HG03280 (cell line): ENCODE results near the gene PIM2.

Source experiments
- ATAC-seq: cut with Tn5 transposase; IDR thresholded peaks from one replicate; pipeline ENCODE4 v1.9.1; 2021; ENCODE audit warnings: mild to moderate bottlenecking, moderate library complexity; ENCODE audit not compliant: unreplicated experiment

PIM2 gene

DNA sequence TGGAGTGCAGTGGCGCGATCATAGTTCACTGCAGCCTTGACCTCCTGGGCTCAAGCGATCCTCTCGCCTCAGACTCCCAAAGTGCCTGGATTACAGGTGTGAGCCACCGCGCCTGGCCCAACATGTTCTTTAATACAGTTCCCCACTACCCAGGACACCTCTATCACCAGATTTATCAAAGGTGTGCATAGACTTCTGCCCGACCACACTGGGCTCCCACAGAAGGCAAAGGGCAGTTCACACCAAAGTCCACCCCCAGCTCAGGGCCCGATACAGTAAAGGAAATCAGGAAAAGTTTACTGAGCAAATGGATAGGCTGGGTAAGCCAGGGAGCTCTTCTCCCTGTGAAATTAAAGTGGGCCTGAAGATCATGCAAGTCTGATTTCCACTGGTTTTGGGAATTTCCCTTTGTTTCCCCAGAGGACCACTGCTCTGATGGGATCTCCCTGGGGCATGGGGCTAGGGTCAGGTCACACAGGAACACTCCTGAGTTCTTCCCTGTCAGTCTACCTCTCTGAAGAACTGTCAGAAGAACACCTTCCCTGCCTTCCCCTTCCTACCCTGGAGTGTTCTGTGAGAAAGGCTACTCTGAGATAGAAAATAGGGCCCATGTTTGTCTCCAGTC, 17.7 kb upstream of the PIM2 start:
- ATAC-seq, result no peak

DNA sequence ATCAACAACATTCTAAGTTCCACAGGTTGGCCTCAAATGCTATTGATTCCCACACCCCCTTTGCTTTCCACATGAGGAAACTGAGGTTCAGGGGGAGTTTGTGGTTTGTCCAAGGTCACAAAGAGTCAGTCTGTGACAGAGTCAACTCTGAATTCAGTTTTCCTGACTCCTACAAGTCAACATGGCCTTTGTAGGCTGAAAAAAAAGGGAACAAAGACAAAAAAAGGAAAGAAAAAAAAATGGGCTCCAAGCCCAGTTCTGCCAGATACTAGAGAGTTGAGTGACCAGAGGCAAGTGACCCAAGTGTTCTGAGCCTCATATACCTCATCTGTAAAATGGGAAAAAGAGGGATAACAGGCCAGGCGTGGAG, 16.5 kb upstream of the PIM2 start:
- ATAC-seq, result no peak

DNA sequence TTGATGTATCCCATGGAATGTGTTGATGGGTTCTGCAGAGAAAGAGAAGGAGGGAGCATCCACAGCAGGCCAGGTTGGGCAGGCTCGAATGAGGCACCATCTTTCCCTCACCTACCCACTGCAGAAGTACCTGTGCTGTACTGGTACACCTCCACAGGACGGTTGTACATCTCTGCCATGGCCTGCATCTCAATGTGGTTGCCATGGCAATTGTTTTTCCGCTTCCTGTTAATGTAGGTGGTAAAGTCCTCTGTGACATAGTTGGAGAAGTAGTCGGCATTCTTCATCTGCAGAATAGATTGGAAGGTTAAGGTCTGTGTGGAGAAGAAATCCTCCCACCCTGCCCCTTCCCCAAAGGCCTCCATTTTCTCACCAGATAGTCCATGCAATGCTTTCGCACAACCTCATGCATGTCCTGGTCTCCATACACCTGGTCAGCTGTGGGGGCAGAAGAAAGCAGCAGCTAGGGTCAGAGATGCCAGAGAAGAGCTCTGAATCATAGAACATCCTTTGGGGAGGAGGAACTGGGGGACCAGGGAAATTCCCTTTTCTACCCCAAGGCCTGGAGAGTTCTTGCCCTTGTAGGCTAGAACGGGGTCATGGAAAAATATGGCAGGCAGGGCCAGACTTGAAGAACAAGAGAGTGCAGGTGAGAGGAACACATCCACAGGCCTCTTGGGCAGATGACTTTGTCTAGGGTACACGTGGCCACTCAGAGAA, 15.9 kb upstream of the PIM2 start:
- no peak for ATAC-seq

DNA sequence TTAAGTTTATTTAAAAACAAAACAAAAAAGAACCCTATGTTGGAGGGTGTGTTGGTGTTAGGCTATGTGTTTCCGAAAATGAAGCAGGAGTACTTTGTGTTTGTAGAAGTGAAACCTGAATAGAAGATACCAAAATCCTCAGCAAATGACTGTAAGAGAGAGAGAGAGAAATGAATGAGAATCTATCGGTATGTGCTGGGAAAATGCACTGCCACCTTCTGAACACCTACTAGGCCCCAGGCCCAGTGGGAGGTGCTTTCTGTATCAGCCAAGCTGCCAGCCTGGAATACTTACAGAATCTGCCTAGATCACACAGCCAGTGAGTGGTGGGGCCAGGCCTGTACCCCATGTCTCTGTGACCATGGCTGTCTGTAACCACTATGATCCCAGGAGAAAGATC, 14.9 kb upstream of the PIM2 start:
- ATAC-seq, result no peak

DNA sequence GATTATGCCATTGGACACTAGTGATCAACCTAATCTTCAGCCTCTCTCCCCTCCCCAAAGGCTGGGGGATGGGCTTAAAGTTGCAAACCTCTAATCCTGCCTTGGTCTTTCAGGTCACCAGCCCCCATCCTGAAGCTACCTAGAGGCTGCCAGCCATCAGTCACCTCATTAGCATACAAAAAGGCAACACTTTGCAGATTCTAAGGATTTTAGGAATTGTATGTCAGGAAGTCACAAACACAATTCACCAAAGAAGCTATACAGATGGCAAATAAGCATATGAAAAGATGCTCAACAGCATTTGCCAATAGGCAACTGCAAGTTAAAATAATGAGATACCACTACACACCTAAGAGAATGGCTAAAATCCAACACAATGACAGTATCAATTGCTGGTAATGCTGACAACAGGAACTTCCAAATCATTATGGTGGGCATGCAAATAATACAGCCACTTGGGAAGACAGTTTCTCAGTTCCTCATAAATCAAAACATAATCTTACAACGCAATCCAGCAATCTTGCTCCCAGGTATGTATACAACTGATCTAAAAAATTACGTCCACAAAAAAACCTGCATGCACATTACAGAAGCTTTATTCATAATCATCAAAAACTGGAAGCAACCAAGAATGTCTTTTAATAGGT, 9.0 kb upstream of the PIM2 start:
- ATAC-seq, result no peak

DNA sequence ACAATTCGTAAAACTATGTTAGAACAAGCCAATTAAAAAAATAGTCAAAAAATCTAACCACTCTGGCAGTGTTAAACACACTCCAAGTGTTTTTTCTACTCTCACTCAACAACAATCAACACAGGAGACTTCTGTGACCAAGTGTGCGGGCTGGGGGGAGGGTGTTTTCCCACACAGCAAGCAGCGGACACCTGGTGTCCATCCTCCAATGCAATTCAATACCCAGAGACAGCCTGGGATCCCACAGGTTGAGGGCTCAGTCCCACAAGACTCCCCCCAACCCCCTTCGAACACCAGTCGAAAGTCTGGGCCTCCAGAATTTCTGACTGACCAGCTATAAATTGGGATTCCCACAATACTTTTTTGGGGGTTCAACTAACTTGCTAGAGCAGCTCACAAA, 8.3 kb upstream of the PIM2 start:
- no peak for ATAC-seq

DNA sequence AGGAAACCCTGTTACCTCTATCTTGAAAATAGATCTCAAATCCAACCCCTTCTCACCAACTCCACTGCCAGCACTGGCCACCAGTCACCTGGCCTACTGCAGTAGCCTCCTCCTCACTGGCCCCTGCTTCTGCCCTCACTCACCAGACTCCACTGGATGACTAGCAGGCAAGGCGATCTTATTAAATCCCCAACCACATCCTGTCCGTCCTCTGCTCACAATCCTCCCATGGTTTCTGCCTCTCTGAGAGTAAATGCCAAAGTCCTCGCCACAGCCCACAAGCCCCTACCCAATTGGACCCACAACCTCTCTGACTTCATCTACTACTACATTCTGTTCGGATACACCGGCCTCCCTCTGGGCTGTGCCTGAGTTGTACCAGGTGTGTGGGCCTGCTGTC, 5.4 kb upstream of the PIM2 start:
- ATAC-seq, result no peak

DNA sequence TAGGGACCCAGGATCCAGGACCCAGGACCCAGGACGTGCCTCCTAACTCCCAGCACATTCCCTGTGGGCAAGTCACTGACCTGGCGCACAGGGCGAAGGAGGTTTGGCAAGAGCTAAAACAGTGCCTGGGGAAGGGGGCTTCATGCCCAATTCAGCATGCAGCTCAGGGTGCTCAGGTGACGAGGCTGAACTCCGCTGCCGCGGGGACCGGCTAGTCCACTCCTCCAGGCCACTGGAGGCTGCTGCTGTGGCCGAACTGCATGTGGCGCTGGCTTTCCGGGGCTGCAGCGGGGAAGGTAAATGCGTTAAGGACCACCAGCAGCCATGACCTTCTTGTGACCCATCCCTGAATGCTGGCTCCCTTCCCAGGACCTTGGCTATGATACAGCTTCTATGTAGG, 4.9 kb upstream of the PIM2 start:
- no peak for ATAC-seq

DNA sequence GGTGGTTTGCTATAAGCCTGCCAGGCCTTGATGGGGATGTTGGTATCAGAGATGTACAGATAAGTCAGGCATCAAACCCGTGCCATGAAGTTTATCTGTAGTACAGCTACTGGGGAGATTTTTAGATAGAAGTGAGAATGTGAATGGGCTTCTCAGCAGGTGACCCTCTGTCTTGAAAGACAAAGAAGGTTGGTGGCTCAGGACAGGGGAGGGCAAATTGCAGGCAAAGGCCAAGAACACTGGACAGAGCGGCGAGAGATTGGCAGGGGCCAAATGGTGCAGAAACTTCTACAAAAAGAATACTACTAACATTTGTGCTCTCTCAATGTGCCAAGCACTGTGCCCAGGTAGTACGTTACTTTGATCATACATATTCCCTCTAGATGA, 1.9 kb upstream of the PIM2 start:
- ATAC-seq, result no peak

DNA sequence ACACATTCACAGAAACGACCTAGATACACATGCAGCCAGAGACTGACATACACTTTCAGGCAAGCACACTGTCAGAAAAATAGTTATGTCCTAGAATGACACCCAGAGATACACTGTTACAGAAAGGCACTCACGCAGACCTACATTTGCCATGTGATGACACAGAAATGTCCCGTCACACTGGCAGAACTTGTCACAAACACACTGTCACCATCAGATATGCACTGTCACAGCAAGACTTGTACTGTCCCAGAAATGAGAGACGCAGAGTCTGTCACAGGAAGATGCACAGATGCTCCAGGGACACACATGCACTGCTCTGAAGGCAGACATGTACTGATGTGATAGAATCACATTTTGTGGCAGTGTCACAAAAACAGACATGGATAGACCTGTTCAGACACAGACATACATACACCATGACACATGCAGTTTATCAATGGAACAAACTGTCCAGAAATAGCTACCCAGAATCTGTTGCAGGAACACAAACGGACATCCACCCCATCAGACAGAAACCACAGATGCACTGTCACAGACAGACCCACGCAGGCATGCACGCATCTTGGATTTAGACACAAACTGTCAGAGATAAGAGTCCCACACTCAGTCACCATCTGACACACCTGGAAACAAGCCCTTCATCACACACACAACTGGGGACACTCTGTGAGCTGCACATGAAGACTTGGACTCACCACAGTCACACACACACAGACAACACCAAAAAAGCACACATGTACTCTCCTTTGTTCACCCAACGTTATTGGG, 1.3 kb upstream of the PIM2 start:
- no peak for ATAC-seq

DNA sequence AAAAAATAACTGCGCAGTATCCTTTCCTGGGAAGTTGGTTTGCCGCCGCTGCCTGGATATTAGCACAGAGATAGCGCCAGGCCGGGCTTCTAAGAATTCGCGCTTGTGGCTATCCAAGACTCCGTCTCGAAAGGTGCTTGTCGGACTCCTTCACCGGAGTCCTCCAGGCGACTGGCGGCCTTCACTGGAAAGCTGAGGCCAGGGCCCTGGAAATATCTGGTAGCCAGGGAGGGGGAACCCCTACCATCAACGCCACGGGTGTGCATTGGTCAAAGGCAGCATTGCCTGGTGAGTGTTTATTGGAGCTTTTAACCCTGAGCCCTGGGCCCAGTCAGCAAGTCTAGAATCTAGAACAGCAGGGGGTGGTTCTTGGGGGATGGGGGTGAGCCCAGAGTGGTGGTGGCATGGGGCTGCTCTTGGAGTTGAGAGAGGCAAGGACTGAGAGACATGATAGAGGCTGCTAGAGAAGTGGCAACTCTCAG, 577 bp upstream of the PIM2 start:
- peak; percentile 21 for ATAC-seq

DNA sequence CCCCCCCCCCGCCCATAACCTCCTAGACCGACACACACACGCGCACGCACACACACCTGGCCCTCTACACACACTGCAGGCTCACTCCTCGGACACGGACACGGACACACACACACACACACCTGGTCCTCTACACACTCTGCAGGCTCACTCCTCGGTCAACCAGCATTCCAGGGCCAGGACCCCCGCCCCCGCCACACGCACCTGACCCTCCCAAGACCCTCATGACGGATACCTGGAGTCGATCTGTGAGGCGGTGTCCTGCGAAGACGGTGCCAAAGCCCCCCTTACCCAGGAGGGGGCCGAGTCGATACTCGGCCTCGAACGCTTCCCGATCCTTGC, 552 bp downstream of the PIM2 start:
- ATAC-seq, result no peak

DNA sequence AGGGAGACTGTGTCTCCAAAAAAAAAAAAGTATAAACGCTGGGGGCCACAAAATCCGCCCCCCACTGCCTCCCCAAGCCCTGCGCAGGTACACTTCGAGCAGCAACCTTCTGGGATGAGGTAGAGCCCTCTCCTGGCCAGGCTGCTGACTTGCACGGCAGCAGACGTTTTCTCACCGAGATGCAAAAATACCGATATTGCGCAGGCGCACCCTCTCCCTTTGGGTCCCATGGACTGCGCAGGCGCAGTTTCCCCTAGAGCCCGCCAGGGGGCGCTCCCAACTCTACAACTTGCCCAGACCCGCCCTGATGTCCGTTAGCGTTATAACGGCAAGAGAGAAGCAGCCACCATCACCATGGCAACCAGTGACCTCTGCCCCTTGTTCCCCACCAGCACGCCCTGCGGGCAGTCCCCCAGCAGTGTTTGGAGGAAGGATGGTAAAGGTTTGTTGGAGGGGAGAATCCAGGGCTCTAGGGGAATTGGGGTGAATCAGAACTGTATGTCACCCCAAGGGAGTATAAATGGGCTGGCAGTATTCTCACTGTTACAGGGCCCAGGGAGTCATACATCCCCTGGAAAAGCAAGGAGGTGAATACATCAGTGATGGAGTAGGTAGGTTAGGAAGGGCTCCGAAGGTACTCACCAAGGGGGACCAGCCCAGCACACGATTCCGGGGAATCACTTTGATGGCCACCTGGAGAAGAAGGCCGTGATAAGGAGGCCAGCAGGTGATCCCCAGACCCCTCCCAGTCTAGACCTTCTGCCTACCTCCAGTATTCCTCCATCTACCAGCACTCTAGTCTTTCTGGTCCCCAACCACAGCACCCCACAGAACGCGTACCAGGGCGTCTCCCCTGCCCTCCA, 1.5 kb downstream of the PIM2 start:
- peak; percentile 25 for ATAC-seq

DNA sequence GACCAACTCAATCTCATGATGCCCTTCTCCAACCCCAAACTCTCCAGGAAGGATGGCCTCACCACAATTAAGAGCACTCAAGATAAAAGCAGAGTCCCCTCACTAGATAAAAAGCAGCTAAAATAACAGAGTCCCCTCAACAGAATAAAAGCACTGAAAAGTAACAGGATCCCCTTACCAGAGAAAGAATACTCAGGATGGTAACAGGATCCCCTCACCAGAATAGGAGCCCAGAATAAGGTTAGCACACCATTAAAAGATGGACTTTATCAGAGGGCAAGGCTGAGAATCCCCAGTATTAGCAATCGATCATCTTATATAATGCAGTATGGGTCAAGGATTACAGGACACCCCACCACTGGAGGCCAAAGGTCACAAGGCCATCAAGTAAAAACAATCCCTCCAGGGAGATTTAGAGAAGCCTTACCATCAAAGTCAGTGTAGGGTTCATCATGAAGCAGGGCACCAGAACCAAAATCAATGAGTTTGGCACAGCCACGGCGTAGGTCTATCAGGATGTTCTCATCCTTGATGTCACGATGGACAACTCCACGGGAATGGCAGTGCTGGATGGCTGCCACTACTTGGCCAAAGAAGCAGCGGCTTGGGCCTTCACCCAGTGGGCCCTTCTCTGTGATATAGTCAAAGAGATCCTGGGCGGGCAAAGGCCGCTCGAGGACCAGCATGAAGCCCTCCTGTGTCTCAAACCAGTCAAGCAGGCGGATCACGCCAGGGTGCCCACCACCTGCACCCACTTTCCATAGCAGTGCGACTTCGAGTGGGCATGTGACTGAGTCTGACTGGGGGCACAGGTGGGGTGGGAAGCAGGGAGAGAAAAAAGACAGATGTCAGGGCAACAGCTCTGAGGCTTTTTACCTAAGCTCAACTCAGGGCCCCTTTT, 4.0 kb downstream of the PIM2 start:
- no peak for ATAC-seq

DNA sequence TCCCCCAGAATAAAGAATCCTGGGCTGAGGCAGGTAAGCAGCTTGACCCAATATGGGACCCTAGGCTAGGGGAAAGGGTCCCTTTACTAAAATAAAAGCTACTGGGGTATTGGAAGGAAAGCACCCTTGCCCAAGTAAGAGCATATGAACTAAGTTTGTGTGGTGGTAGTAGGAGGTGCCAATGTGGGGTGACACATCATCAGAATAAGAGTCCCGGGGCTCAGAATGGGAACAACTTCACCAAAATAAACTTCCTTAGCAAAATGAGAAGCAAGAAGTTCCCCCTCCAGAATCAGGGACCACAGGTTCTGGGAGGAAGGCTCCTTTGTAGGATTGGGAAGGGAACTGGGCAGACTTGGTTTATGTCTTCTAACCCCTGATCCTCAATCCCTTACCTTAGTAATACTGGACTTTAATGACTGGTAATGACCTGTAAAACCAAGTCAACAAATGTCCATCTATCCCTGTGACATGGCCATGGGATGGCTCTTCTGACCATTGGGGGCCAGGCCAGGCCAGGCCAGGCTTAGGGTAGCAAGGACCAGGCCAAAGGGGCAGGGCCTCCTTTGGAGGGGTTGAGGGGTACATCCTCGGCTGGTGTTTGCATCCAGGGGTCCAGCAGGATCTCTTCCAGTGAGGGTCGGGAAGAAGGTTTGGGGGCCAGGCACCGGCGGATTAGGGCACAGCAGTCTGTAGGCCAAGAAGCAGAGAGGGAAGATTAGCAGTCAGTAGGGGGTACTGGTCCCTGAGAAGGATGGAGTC, 5.0 kb downstream of the PIM2 start:
- no peak for ATAC-seq

DNA sequence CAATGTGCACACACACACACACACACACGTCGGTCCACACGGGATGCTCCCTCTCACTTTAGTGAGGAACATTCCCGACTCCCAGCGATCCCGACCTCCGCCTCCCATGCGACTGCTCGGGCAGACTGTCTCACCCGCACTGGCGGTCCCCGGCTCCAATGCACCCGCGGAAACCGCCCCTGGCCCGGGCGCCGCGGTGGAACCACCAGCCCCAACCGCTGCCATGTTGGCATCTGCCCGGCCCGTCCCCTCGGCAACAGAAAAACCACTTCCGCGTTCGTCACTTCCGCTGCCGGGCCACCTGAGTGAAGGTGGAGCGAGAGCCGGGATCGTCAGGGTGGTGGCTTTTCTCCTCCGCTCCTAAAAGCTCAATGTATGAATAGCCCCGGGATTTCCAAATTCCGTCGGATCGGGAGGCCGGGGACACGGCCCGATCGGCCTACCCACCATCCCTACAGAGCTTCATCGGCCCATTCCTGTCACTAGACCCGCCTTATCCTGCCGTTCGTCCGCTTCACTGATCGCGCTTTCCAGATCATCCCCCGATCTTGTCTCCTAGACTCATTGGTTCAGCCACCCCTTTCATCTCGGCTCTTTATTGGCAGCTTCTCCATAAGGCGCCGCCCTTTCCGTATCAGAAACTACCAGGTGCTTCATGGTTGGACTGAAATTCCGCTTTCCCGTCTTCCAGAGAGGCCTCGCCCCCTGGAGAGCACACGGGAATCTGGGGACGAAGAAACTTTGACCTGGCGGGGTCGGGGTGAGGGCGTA, 7.2 kb downstream of the PIM2 start, which contains the start of gene SLC35A2:
TSS of gene SLC35A2 (minus strand) at position 235 of the 771 bp plus-strand sequence. CDS start at position 225, 10 bp downstream.
- peak; percentile 56 for ATAC-seq

DNA sequence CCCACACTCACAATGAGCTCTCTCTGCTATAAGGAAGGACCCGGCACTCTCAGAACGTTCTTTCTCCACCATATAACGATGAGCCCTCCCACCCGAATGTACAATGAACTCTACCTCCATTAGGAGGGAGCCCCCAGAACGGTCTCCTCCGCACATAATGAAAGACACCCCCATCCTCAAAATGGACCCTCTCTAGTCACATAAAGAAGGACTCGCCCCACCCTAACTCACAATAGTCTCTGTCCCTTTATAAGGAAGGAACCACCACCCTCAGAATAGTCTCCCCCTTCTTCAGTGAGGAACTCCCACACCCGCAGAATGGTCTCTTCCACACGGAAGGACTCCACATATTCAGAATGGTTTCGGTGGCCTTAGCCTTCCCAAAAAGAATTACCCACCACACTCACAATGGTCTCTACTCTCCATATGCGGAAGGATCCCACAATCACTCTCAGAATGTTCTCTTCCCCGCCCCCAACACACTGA, 7.9 kb downstream of the PIM2 start:
- no peak for ATAC-seq

DNA sequence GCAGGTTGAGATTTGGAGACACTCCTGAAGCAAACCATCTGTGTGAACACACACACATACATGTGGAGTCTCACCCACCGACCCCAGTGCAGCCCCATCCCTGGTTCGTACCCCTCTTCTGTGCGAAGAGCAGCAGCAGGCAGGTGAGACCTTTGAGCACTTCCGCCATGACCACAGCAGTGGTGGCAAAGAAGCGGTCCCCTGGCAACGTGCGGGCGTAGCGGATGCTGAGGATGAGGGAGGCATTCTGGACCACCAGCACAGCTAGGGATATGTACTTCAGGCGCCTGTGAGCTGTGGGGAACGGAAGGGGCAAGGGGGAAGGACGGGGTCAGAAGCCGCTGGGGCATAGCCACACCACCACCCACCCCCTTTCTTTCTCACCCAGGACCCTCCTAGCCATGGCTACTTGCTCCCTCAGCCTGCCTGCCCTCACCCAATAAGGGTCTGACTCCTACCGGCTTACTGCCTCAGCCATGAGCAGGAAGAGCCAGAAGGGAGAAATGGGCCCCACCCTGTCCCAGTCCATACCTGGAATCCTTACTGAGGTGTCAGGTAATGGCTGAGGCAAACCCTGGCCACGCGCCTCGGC, 9.0 kb downstream of the PIM2 start:
- ATAC-seq, result no peak
